Stimulated activated CD4-positive, alpha-beta T cell treated with anti-CD3 and anti-CD28 coated beads, Interleukin-4, amount 100 ng/mL, for 4 hours (primary cell): ENCODE measurements around the gene MT1M.

Experiments
- DNase-seq, 2 experiments: peaks; one replicate each; pipeline ENCODE4 v3.0.0-alpha.2; 2020

The MT1M gene

DNA sequence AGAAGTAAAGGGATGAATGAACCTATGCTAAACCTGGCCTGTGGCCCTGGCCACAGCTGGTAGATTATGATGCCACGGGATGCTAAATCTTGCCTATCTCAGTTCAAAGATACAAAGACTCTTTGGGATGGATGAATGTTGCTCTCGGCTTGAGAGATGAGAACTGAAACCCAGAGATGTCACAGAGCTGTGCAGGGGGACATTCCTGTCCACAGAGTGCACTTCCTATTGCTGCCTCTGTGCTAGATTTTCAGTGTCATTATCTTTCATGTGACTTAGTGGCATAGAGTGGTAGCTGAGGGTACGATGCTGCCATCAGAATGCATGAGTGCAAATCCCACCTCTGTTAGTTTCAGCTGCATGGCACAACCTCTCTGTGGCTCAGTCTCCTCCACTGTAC, 2.3 kb upstream of the MT1M start:
- no peak for DNase-seq

DNA sequence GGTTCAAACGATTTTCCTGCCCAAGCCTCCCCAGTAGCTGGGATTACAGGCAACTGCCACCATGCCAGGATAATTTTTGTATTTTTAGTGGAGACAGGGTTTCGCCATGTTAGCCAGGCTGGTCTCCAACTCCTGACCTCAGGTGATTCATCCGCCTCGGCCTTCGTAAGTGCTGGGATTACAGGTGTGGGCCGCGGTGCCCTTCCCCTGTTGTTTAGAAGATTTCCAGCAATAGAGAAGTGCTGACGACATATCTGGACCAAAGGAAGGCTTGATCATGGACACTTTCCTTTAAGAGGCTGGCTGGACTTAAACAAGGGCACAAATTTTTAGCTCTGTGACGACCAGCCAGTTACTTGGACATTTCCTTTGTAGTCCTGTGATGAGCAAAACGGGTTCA, 1.3 kb upstream of the MT1M start:
- DNase-seq = no peak

DNA sequence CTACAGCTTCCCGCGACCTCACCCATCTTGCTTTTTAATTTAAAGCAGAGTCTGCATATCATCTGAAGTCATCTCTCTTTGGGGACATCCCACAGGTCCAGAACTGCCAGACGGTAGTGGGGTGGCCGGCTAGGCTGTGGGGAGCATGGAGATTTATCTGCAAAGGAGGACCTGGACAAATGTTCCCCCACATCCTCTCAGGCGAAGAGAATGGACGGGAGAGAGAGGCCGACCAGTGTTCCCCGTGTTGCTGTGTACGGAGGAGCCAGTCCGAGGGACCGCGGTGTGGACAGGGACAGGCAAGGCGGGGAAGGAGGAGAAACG, 665 bp upstream of the MT1M start:
- DNase-seq = no peak

GRCh38 chr16:56632848-56633365, 448 bp downstream of the MT1M start:
- DNase-seq = no peak

DNA sequence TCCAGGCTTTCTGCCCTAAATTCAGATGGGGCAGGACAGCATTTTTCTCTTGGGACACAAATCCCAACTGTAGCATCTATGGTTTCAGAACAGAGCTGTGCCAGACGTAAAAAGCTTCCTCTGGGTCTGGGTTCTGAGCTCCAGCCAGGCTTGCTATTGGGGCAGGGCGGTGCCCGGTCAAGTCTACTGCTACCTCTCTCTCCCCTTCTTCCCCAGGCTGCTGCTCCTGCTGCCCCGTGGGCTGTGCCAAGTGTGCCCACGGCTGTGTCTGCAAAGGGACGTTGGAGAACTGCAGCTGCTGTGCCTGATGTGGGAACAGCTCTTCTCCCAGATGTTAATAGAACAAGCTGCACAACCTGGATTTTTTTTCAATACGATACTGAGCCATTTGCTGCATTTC, 1.1 kb downstream of the MT1M start:
- DNase-seq = no peak

- DNase-seq = no peak
Measured at GRCh38 chr16:56634715-56635440, 2.4 kb downstream of the MT1M start.

DNA sequence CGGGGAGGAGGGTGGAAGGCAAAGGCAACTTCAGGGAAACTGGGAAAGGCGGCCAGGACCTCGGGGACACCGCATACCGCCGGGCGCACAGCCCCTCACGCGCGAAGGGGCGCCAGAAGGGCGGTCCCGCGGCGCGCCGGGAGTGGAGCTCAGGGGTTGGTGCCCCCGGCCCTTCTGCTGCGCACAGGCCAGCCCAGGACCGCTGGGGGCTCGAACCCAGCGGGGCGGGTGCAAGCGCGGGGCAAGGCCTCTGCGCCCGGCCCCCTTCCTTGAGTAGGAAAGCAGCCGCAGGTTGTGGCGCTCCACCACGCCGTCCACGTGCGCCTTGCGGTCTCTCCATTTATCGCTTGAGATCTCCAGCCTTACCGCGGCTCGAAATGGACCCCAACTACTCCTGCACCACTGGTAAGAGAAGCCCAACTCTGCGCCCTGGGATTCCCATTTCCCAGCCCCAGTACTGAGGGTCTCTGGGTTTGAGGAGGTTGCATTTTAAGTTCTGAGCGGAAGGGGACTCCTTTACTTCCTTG, 3.0 kb downstream of the MT1M start:
- DNase-seq = no peak

- no peak for DNase-seq
Measured at GRCh38 chr16:56636616-56637413, 4.4 kb downstream of the MT1M start.

DNA sequence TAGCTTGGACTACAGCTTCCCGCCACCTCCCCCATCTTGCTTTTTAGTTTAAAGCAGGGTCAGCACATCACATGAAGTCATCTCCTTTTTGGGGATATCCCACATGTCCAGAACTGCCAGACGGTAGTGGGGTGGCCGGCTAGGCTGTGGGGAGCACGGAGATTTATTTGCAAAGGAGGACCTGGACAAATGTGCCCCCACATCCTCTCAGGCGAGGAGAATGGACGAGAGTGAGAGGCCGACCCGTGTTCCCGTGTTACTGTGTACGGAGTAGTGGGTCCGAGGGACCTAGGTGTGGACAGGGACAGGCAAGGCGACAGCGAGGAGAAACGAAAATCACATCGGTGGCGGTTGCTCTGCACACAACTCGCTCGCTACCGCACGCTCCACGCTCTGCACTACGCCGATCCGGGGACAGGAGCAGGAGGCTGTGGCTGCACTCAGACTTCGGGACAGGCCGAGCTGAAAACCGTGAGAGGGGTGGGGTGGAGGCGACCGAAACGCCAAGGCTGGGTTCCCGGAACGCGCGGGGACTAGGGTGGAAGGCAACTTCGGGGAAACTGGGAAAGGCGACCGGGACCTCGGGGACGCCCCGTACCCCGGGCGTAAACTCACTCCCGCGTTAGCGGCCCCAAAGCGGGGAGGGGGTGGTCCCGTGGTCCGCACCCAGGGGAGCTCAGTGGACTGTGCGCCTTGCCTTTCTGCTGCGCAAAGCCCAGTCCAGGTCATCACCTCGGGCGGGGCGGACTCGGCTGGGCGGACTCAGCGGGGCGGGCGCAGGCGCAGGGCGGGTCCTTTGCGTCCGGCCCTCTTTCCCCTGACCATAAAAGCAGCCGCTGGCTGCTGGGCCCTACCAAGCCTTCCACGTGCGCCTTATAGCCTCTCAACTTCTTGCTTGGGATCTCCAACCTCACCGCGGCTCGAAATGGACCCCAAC, 5.6 kb downstream of the MT1M start, which contains the start of gene MT1A:
TSS of gene MT1A (plus strand) at position 853 of the 937 bp plus-strand sequence. CDS start at position 926, 73 bp downstream.
- DNase-seq = no peak

GRCh38 chr16:56639045-56639444, 6.6 kb downstream of the MT1M start:
- no peak for DNase-seq

- no peak for DNase-seq
Measured at GRCh38 chr16:56640076-56640475, 7.6 kb downstream of the MT1M start.

DNA sequence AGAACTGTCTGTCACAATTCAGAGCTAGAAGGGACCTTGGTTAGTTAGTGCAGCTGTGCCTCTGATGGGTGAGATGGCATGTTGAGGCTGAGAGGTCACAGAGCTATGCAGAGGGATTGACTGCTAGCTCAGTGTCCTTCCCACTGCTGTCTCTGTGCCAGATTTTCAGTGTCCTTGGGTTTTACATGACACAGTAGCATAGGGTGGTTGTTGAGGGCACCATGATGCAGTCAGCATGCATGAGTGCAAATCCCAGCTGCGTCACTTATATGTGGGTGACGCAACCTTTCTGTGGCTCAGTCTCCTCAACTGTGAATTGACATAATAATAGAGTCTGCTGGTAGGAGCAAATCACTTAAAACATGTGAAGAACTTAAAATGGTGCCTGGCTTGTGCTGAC, 8.7 kb downstream of the MT1M start:
- DNase-seq = no peak

DNA sequence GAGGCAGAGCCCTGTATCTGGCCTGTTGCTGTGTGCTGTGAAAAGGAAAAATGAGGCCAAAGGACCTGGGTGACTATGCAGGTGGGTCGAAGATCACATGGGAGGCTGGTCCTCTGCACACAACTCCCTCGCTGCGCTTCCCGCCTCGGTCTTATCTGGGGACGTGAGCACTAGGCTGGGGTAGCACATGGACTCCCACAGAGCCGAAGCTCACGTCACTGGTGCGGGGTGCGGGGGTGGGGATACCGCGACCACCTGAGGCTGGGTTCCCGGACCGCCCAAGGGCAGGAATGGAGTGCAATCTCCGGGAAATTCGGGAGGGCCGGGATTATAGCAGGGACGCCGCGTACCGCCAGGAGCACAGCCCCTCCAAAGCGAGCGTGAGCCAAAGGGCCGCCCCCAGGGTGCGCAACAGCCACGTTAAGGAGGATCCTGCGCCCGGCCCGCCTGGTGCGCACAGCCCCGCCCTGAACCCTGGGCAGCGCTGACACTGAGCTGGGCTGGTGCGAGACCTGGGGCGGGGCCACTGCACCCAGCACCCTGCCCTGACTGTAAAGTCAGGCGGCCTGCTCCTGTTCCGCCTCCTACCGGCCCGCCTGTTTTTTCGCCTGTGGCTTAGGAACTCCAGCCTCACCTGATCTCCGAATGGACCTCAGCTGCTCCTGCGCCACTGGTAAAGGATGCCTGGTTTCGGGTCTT, 10.8 kb downstream of the MT1M start:
- peak; percentile 68 to 71 for DNase-seq

GRCh38 chr16:56643833-56644232, 11.4 kb downstream of the MT1M start:
- no peak for DNase-seq

DNA sequence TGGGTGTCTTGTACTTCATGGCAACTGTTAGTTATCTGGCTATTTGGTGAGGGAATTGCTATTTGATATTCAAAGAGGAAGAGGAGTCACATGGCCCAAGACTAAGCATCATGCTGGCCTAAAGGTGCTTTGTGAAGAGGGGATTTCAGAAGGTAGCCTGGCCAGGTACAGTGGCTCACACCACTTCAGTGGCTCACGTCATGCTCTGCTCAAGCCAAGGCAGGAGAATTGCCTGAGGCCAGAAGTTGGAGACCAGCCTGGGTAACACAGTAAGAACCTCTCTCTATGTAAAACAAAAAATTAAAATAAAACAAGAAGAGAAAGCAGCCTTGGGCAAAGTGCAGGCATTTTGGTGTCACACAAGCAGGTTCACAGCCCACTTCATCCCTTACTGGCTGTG, 12.9 kb downstream of the MT1M start:
- DNase-seq = no peak

DNA sequence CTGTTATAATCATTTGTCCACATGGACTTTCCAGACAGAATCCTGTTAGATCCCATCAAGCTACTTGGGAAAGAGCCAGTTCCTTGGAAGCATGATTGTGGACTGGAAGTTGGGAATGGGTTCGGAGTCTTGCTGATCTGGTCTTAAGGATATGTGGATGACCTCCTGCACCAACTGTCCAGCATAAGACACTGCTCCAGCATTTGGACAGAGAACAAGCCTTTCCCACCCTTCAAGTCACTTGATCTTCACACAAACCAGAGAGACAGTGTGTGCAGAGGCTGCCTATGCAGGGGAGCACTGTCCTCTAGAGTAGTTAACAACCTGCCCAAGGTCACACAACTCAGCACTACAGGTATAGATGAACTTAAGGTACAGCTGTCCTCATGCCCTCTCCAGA, 13.4 kb downstream of the MT1M start:
- DNase-seq = no peak

DNA sequence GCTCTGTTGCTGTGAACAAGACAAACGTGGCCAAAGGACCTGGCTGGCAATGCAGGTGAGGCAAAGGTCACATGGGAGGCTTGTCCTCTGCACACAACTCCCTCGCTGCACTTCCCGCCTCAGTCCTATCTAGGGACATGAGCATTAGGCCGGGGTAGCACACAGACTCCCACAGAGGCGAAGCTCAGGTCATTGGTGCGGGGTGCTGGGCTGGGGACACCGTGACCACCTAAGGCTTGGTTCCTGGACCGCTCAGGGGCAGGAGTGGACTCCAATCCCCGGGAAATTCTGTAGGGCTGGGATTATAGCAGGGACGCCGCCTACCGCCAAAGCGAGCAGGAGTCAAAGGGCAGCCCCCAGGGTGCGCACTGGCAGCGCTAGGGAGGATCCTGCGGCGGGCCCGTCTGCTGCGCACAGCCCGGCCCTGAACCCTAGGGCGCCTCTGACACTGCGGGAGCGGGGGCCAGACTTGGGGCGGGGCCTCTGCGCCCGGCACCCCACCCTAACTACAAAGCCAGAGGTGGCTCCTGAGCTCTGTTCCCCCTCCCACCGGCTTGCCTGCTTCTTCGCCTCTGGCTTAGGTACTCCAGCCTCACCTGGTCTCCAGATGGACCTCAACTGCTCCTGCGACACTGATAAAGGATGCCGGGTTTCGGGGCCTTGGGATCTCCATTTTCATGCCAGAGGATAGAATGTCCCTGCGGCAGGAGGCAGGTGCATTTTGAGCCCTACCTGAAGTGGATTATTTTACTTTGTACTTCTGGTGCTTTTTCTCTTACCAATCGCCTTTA, 15.4 kb downstream of the MT1M start:
- DNase-seq = no peak

DNA sequence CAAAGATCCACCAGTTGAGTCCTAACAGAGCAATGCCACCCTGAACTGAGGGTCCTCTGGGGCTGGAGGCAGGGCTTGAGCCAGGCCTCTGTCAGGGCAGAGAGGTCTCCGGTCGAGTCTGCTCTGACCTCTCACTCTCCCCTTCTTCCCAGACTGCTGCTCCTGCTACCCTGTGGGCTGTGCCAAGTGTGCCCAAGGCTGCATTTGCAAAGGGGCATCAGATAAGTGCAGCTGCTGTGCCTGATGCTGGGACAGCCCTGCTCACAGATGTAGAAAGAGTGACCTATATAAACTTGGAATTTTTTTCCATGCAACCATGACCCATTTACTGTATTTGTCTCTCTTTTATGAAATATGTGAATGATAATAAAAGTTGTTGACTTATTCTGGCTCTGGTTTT, 16.8 kb downstream of the MT1M start:
- no peak for DNase-seq

GRCh38 chr16:56649820-56650219, 17.4 kb downstream of the MT1M start:
- no peak for DNase-seq

DNA sequence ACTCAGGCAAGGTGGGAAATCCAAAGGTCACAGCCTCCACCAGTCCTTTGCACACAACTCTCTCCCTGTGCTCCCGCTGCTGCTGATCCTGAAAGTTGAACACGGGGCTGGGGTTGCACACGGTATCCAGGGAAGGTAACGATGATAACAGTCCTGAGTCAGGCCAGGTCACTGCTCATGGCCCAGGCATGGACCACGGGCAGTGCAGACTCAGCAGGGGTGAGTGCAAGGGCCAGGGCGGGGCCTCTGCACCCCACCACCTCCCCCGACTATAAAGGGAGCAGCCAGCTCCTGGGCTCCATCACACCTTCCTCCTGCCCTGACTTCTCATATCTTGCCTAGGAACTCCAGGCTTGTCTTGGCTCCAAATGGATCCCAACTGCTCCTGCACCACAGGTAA, 19.1 kb downstream of the MT1M start, which contains the start of gene MT1B:
TSS of gene MT1B (plus strand) at position 301 of the 400 bp plus-strand sequence. CDS start at position 369, 68 bp downstream.
- DNase-seq = no peak

DNA sequence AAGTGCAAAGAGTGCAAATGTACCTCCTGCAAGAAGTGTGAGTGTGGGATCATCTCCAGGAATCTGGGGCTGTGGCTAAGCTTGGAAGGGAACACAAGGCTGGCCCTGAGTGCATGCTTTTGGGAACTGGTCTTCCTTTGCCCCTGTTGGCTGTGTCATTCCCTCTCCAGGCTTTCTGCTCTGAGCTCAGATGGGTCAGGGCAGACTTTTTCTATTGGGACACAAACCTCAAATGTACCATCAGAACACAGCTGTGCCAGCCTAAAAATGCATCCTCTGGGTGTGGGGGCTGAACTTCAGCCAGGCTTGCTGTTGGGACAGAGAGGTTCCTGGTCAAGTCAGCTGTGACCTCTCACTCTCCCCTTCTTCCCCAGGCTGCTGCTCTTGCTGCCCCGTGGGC, 20.1 kb downstream of the MT1M start:
- no peak for DNase-seq
